GM23338 (cell line): ENCODE results near the gene AGBL4. TPM values are rescaled to one million over a fixed set of nuclear protein-coding genes. Genes with fewer than 3 reads are reported as not detected.

Experiments
- ATAC-seq: fragments of 200-7000 bp; cut with Tn5 transposase; 3 replicates; pipeline ENCODE4 v1.9.1; 2020
- DNase-seq: peaks from one replicate; pipeline ENCODE4 v3.0.0-alpha.2; 2015; ENCODE audit warnings: low spot score
- H2AFZ ChIP-seq: fragments of 200-600 bp; sonication (generic); 2 replicates; pipeline ENCODE4 v1.8.0; 2016; ENCODE audit warnings: antibody characterized with exemption, mild to moderate bottlenecking, moderate library complexity
- H3F3A ChIP-seq: fragments of 200-600 bp; sonication (generic); replicated peaks from 2 replicates; pipeline ENCODE4 v1.8.0; 2017; ENCODE audit warnings: antibody characterized with exemption, mixed run types, low read depth
- H3K27ac ChIP-seq: fragments of 200-600 bp; sonication (generic); 2 replicates; pipeline ENCODE4 v1.6.1; 2016; ENCODE audit warnings: low read depth
- H3K27me3 ChIP-seq: fragments of 200-600 bp; sonication (generic); 2 replicates; pipeline ENCODE4 v1.8.0; 2016; ENCODE audit warnings: mild to moderate bottlenecking, mixed run types, moderate library complexity; ENCODE audit not compliant: insufficient read depth
- H3K36me3 ChIP-seq: fragments of 200-600 bp; sonication (generic); 2 replicates; pipeline ENCODE4 v1.8.0; 2016; ENCODE audit warnings: mild to moderate bottlenecking; ENCODE audit not compliant: insufficient read depth
- H3K4me1 ChIP-seq: fragments of 200-600 bp; sonication (generic); 2 replicates; pipeline ENCODE4 v1.8.0; 2016; ENCODE audit warnings: mild to moderate bottlenecking, moderate library complexity; ENCODE audit not compliant: insufficient read depth
- H3K4me2 ChIP-seq: fragments of 200-600 bp; sonication (generic); 2 replicates; pipeline ENCODE4 v1.7.1; 2017; ENCODE audit warnings: mixed run types
- H3K4me3 ChIP-seq: fragments of 200-600 bp; sonication (generic); 2 replicates; pipeline ENCODE4 v1.6.1; 2016; ENCODE audit warnings: mixed run types
- H3K79me2 ChIP-seq: fragments of 200-600 bp; sonication (generic); replicated peaks from 2 replicates; pipeline ENCODE4 v1.8.0; 2017; ENCODE audit warnings: mild to moderate bottlenecking; ENCODE audit not compliant: insufficient read depth
- H3K9me2 ChIP-seq: fragments of 200-600 bp; sonication (generic); 2 replicates; pipeline ENCODE4 v1.8.0; 2017; ENCODE audit not compliant: insufficient read depth
- H4K20me1 ChIP-seq: fragments of 200-600 bp; sonication (generic); replicated peaks from 2 replicates; pipeline ENCODE4 v1.8.0; 2017; ENCODE audit warnings: mild to moderate bottlenecking; ENCODE audit not compliant: insufficient read depth
- H3K27ac Mint-ChIP-seq: 2 replicates; pipeline ENCODE4 v1.8.0; 2020; ENCODE audit warnings: inconsistent platforms, mild to moderate bottlenecking, moderate library complexity, mixed read lengths
- H3K27me3 Mint-ChIP-seq: 3 replicates; pipeline ENCODE4 v1.8.0; 2022; ENCODE audit warnings: low read depth, mild to moderate bottlenecking, moderate library complexity, mixed read lengths, inconsistent platforms; ENCODE audit not compliant: insufficient read depth, poor library complexity
- H3K36me3 Mint-ChIP-seq: 3 replicates; pipeline ENCODE4 v1.8.0; 2021; ENCODE audit warnings: low read depth, mild to moderate bottlenecking, inconsistent platforms, moderate library complexity, mixed read lengths
- H3K4me1 Mint-ChIP-seq: 3 replicates; pipeline ENCODE4 v1.8.0; 2020; ENCODE audit warnings: mild to moderate bottlenecking, inconsistent platforms, mixed read lengths
- H3K4me3 Mint-ChIP-seq: 3 replicates; pipeline ENCODE4 v1.8.0; 2021; ENCODE audit warnings: moderate library complexity, mild to moderate bottlenecking, inconsistent platforms, mixed read lengths
- H3K9me3 Mint-ChIP-seq: 3 replicates; pipeline ENCODE4 v1.8.0; 2020; ENCODE audit warnings: moderate library complexity, mild to moderate bottlenecking, inconsistent platforms, mixed read lengths
- CREB1 ChIP-seq: fragments of 250-450 bp; sonication (Bioruptor Pico); IDR thresholded peaks from 2 replicates; pipeline ENCODE4 v1.5.0; 2020; ENCODE audit warnings: low read depth, mild to moderate bottlenecking, moderate library complexity
- EZH2 ChIP-seq: fragments of 200-600 bp; sonication (generic); IDR thresholded peaks from one replicate; pipeline ENCODE4 v1.8.0; 2017; ENCODE audit warnings: antibody characterized with exemption, mild to moderate bottlenecking, low read depth; ENCODE audit not compliant: unreplicated experiment
- EZH2phosphoT487 ChIP-seq: fragments of 200-600 bp; sonication (generic); IDR thresholded peaks from one replicate; pipeline ENCODE4 v1.8.1; 2018; ENCODE audit warnings: antibody characterized with exemption; ENCODE audit not compliant: unreplicated experiment
- JUNB ChIP-seq: IDR thresholded peaks from one replicate; pipeline ENCODE4 v1.6.1; 2016; ENCODE audit warnings: antibody characterized with exemption; ENCODE audit not compliant: unreplicated experiment
- NANOG ChIP-seq: IDR thresholded peaks from 2 replicates; pipeline ENCODE4 v1.6.1; 2016; ENCODE audit warnings: antibody characterized with exemption, borderline replicate concordance
- POLR2AphosphoS5 ChIP-seq: IDR thresholded peaks from 2 replicates; pipeline ENCODE4 v1.6.1; 2016; ENCODE audit warnings: antibody characterized with exemption, low read depth
- STAT1 ChIP-seq: IDR thresholded peaks from one replicate; pipeline ENCODE4 v1.6.1; 2016; ENCODE audit warnings: antibody characterized with exemption; ENCODE audit not compliant: unreplicated experiment
- ZNF114 ChIP-seq: fragments of 250-450 bp; sonication (Bioruptor Pico); IDR thresholded peaks from 2 replicates; pipeline ENCODE4 v1.5.0; 2020; ENCODE audit warnings: mild to moderate bottlenecking, moderate library complexity
- ZNF331 ChIP-seq: fragments of 250-450 bp; sonication (Bioruptor Pico); IDR thresholded peaks from 2 replicates; pipeline ENCODE4 v1.5.0; 2020; ENCODE audit warnings: low read depth, mild to moderate bottlenecking, moderate library complexity
- polyA plus RNA-seq: library from polyadenylated mRNA; unstranded; fragments of >200 nt; fragmentation: Nextera tagmentation; extraction: Ambion mirVana; gene quantifications from 2 replicates; pipeline ENCODE4 v1.2.1, GENCODE V29; 2016
- total RNA-seq: library from RNA; depleted of rRNA; stranded (reverse); fragments of >200 nt; shearing (Covaris generic); gene quantifications from 2 replicates; pipeline ENCODE4 v1.2.3, GENCODE V29; 2014
- TF ChIP-seq, protein P1 (sequence below): IDR thresholded peaks from one replicate; pipeline ENCODE4 v1.6.1; 2018; ENCODE audit warnings: antibody characterized with exemption; ENCODE audit not compliant: unreplicated experiment
- TF ChIP-seq, protein P2 (sequence below): fragments of 250-450 bp; sonication (Bioruptor Pico); IDR thresholded peaks from 2 replicates; pipeline ENCODE4 v1.5.0; 2020; ENCODE audit warnings: mild to moderate bottlenecking, moderate library complexity
- TF ChIP-seq, protein P3 (sequence below): IDR thresholded peaks from 2 replicates; pipeline ENCODE4 v1.6.1; 2016; ENCODE audit warnings: antibody characterized with exemption

AGBL4 gene
- total and polyA plus RNA-seq, 2 experiments from 2014 or later: 0.91 to 1.5 TPM

DNA sequence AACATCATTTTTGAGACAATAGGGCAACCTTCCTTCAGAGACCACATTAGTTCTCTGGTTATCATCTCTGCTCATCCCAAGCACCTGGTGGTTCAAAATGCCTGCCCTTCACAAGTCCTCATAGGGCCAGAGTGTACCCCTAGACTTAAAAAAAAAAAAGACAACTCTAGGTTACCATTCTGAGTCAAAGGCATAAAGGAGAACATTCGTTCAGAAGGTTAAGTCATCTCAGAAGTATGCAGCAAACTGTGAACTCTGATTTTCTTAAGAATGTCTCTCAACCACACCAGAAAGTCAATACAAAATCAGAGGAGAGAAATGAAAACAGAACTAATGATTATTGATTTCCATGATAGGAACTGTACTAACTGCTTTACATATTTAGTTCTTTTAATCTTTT is 1237.9 kb downstream of the AGBL4 start:
- H3K27ac ChIP-seq: no peak overlapping the region
- no peaks in the 10 kb centered on the region for H3K9me3 Mint-ChIP-seq
- H3K4me3 Mint-ChIP-seq: no peak overlapping the region
- DNase-seq: no peak
- ATAC-seq: no peak
- no peak overlapping the region for H3K4me3 ChIP-seq
- no peak for TF ChIP-seq JUNB
- no peak for TF ChIP-seq EZH2
- H3K4me1 Mint-ChIP-seq: no peaks in the 10 kb centered on the region
- no peaks in the 10 kb centered on the region for H3K4me1 ChIP-seq
- H3K27me3 Mint-ChIP-seq: no peaks in the 10 kb centered on the region
- no peak overlapping the region for H3K27ac Mint-ChIP-seq
- no peaks in the 10 kb centered on the region for H3K27me3 ChIP-seq
- no peaks in the 10 kb centered on the region for H3F3A ChIP-seq
- no peak overlapping the region for H3K4me2 ChIP-seq
- no peaks in the 10 kb centered on the region for H3K79me2 ChIP-seq
- H2AFZ ChIP-seq: no peak overlapping the region
- peaks cover 6% of the 10 kb centered on the region; the same call in 1 of the 2 replicates for H3K9me2 ChIP-seq
- no peaks in the 10 kb centered on the region for H4K20me1 ChIP-seq
- H3K36me3 Mint-ChIP-seq: no peaks in the 10 kb centered on the region
- no peaks in the 10 kb centered on the region; the same call in 1 of the 2 replicates for H3K36me3 ChIP-seq

DNA sequence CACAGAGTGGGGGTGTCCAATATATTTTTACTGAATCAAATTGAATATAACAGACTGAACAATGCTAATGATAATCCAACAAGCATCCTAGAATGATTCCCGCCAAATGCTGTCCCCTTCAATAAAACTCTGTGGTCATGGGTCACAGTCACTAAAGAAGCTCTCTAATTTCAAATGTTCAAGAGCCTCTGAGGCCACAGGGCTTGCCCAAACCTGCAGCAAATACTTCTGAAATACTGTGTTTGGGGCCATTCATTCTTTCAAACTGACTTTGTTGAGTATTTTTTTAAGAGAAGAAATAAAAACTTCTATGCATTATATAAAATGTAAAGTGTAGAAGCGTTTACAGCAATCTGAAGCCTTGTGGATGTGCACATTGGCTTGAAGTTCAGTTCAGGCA is 1239.5 kb downstream of the AGBL4 start:
- no peaks in the 10 kb centered on the region for H3F3A ChIP-seq
- no peaks in the 10 kb centered on the region for H3K9me2 ChIP-seq
- H4K20me1 ChIP-seq: no peaks in the 10 kb centered on the region
- H3K4me1 ChIP-seq: no peaks in the 10 kb centered on the region
- H3K27ac ChIP-seq: no peak overlapping the region
- Mint-ChIP-seq H3K4me3 (no peak overlapping the region), H3K9me3 (no peaks in the 10 kb centered on the region), H3K4me1 (no peaks in the 10 kb centered on the region), H3K27ac (no peak overlapping the region), H3K36me3 (no peaks in the 10 kb centered on the region), H3K27me3 (no peaks in the 10 kb centered on the region)
- no peak overlapping the region for H3K4me2 ChIP-seq
- H3K36me3 ChIP-seq: no peaks in the 10 kb centered on the region
- ATAC-seq (no peak), DNase-seq (no peak)
- no peak for TF ChIP-seq POLR2AphosphoS5
- no peak for TF ChIP-seq EZH2
- no peak for TF ChIP-seq ZNF331 (CRISPR knock-in tag)
- TF ChIP-seq, protein P1, sequence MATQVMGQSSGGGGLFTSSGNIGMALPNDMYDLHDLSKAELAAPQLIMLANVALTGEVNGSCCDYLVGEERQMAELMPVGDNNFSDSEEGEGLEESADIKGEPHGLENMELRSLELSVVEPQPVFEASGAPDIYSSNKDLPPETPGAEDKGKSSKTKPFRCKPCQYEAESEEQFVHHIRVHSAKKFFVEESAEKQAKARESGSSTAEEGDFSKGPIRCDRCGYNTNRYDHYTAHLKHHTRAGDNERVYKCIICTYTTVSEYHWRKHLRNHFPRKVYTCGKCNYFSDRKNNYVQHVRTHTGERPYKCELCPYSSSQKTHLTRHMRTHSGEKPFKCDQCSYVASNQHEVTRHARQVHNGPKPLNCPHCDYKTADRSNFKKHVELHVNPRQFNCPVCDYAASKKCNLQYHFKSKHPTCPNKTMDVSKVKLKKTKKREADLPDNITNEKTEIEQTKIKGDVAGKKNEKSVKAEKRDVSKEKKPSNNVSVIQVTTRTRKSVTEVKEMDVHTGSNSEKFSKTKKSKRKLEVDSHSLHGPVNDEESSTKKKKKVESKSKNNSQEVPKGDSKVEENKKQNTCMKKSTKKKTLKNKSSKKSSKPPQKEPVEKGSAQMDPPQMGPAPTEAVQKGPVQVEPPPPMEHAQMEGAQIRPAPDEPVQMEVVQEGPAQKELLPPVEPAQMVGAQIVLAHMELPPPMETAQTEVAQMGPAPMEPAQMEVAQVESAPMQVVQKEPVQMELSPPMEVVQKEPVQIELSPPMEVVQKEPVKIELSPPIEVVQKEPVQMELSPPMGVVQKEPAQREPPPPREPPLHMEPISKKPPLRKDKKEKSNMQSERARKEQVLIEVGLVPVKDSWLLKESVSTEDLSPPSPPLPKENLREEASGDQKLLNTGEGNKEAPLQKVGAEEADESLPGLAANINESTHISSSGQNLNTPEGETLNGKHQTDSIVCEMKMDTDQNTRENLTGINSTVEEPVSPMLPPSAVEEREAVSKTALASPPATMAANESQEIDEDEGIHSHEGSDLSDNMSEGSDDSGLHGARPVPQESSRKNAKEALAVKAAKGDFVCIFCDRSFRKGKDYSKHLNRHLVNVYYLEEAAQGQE: no peak
- no peak for TF ChIP-seq NANOG
- no peak for TF ChIP-seq EZH2phosphoT487
- TF ChIP-seq JUNB: no peak
- TF ChIP-seq ZNF114 (CRISPR knock-in tag): no peak
- TF ChIP-seq, protein P2, sequence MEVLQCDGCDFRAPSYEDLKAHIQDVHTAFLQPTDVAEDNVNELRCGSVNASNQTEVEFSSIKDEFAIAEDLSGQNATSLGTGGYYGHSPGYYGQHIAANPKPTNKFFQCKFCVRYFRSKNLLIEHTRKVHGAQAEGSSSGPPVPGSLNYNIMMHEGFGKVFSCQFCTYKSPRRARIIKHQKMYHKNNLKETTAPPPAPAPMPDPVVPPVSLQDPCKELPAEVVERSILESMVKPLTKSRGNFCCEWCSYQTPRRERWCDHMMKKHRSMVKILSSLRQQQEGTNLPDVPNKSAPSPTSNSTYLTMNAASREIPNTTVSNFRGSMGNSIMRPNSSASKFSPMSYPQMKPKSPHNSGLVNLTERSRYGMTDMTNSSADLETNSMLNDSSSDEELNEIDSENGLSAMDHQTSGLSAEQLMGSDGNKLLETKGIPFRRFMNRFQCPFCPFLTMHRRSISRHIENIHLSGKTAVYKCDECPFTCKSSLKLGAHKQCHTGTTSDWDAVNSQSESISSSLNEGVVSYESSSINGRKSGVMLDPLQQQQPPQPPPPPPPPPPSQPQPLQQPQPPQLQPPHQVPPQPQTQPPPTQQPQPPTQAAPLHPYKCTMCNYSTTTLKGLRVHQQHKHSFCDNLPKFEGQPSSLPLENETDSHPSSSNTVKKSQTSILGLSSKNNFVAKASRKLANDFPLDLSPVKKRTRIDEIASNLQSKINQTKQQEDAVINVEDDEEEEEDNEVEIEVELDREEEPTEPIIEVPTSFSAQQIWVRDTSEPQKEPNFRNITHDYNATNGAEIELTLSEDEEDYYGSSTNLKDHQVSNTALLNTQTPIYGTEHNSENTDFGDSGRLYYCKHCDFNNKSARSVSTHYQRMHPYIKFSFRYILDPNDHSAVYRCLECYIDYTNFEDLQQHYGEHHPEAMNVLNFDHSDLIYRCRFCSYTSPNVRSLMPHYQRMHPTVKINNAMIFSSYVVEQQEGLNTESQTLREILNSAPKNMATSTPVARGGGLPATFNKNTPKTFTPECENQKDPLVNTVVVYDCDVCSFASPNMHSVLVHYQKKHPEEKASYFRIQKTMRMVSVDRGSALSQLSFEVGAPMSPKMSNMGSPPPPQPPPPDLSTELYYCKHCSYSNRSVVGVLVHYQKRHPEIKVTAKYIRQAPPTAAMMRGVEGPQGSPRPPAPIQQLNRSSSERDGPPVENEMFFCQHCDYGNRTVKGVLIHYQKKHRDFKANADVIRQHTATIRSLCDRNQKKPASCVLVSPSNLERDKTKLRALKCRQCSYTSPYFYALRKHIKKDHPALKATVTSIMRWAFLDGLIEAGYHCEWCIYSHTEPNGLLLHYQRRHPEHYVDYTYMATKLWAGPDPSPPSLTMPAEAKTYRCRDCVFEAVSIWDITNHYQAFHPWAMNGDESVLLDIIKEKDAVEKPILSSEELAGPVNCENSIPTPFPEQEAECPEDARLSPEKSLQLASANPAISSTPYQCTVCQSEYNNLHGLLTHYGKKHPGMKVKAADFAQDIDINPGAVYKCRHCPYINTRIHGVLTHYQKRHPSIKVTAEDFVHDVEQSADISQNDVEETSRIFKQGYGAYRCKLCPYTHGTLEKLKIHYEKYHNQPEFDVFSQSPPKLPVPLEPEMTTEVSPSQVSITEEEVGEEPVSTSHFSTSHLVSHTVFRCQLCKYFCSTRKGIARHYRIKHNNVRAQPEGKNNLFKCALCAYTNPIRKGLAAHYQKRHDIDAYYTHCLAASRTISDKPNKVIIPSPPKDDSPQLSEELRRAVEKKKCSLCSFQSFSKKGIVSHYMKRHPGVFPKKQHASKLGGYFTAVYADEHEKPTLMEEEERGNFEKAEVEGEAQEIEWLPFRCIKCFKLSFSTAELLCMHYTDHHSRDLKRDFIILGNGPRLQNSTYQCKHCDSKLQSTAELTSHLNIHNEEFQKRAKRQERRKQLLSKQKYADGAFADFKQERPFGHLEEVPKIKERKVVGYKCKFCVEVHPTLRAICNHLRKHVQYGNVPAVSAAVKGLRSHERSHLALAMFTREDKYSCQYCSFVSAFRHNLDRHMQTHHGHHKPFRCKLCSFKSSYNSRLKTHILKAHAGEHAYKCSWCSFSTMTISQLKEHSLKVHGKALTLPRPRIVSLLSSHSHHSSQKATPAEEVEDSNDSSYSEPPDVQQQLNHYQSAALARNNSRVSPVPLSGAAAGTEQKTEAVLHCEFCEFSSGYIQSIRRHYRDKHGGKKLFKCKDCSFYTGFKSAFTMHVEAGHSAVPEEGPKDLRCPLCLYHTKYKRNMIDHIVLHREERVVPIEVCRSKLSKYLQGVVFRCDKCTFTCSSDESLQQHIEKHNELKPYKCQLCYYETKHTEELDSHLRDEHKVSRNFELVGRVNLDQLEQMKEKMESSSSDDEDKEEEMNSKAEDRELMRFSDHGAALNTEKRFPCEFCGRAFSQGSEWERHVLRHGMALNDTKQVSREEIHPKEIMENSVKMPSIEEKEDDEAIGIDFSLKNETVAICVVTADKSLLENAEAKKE (CRISPR knock-in tag): no peak
- no peak for TF ChIP-seq STAT1
- TF ChIP-seq, protein P3, sequence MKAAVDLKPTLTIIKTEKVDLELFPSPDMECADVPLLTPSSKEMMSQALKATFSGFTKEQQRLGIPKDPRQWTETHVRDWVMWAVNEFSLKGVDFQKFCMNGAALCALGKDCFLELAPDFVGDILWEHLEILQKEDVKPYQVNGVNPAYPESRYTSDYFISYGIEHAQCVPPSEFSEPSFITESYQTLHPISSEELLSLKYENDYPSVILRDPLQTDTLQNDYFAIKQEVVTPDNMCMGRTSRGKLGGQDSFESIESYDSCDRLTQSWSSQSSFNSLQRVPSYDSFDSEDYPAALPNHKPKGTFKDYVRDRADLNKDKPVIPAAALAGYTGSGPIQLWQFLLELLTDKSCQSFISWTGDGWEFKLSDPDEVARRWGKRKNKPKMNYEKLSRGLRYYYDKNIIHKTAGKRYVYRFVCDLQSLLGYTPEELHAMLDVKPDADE: no peak
- TF ChIP-seq CREB1 (CRISPR knock-in tag): no peak
- no peaks in the 10 kb centered on the region for H3K79me2 ChIP-seq
- no peak overlapping the region for H3K4me3 ChIP-seq
- no peak overlapping the region for H2AFZ ChIP-seq
- no peaks in the 10 kb centered on the region for H3K27me3 ChIP-seq
